Bronchial epithelial cell (primary cell): ENCODE data around the gene CRK. TPM values are rescaled to one million over a fixed set of nuclear protein-coding genes. Genes with fewer than 3 reads are reported as not detected.

Source experiments
- DNase-seq: peaks from one replicate; pipeline ENCODE4 v3.0.0-alpha.2; 2010; ENCODE audit warnings: low read depth
- FAIRE-seq: peaks from 2 replicates; lab custom pipeline; 2011; peaks lifted over from hg19 to GRCh38; lab: Jason Lieb, UNC
- H3K27me3 ChIP-seq: 2 replicates; pipeline ENCODE4 v1.5.1; 2011; ENCODE audit warnings: low read length; ENCODE audit not compliant: control insufficient read depth, insufficient read depth
- H3K36me3 ChIP-seq: 2 replicates; pipeline ENCODE4 v1.5.1; 2011; ENCODE audit warnings: low read length; ENCODE audit not compliant: control insufficient read depth, insufficient read depth
- H3K4me3 ChIP-seq: 2 replicates; pipeline ENCODE4 v1.5.1; 2011; ENCODE audit warnings: mild to moderate bottlenecking, low read depth, low read length, control low read depth
- CTCF ChIP-seq: IDR thresholded peaks from 2 replicates; pipeline ENCODE4 v1.5.1; 2011; ENCODE audit warnings: mild to moderate bottlenecking, moderate library complexity, low read length, control low read depth, inconsistent platforms; ENCODE audit not compliant: insufficient read depth, severe bottlenecking
- total RNA-seq: library from RNA; depleted of rRNA; stranded (reverse); fragments of >200 nt; gene quantifications from 2 replicates; pipeline ENCODE4 v1.2.1, GENCODE V29; 2014

CRK gene
- total RNA-seq, 1 donor from 2014 or later: 152 TPM

- no peak overlapping the region for H3K4me3 ChIP-seq
- no peaks in the 10 kb centered on the region for H3K27me3 ChIP-seq
- DNase-seq: no peak
- peaks cover 38% of the 10 kb centered on the region for H3K36me3 ChIP-seq
- TF ChIP-seq CTCF: no peak
- no peak for FAIRE-seq
These were observed 12.0 kb upstream of the CRK start for GRCh38 chr17:1467898-1468492.

- no peak for TF ChIP-seq CTCF
- H3K36me3 ChIP-seq: peaks cover 39% of the 10 kb centered on the region
These were observed 11.2 kb upstream of the CRK start for GRCh38 chr17:1467258-1467657.

DNA sequence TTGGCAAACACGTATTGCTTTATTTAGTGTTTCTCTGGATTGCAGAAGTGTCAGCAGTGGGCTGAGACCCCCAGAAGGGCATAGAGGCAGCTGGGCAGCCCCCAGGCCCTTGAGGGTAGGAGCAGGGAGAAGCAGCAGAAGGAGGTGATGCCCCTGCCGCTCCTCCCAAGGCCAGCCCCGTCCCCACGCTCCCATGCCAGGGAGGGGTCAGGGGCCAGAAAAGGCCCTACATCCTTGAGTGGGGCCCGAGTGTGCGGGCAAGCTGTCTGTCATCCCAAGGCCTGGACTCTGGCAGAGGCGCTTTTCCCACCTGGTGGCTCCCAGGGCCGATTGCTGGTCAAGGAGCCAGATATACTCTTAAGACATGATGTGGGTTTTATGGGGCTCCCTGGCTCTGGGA lies 8.2 kb upstream of the CRK start:
- Histone ChIP-seq H3K36me3 (peaks cover 21% of the 10 kb centered on the region), H3K27me3 (no peaks in the 10 kb centered on the region), H3K4me3 (no peak overlapping the region)
- DNase-seq (no peak), FAIRE-seq (no peak)
- no peak for TF ChIP-seq CTCF

More at GRCh38 chr17:1467258-1467657, 11.2 kb upstream of the CRK start:
- Histone ChIP-seq H3K4me3 (no peak overlapping the region), H3K27me3 (no peaks in the 10 kb centered on the region)
- no peak for FAIRE-seq
- no peak for DNase-seq

DNA sequence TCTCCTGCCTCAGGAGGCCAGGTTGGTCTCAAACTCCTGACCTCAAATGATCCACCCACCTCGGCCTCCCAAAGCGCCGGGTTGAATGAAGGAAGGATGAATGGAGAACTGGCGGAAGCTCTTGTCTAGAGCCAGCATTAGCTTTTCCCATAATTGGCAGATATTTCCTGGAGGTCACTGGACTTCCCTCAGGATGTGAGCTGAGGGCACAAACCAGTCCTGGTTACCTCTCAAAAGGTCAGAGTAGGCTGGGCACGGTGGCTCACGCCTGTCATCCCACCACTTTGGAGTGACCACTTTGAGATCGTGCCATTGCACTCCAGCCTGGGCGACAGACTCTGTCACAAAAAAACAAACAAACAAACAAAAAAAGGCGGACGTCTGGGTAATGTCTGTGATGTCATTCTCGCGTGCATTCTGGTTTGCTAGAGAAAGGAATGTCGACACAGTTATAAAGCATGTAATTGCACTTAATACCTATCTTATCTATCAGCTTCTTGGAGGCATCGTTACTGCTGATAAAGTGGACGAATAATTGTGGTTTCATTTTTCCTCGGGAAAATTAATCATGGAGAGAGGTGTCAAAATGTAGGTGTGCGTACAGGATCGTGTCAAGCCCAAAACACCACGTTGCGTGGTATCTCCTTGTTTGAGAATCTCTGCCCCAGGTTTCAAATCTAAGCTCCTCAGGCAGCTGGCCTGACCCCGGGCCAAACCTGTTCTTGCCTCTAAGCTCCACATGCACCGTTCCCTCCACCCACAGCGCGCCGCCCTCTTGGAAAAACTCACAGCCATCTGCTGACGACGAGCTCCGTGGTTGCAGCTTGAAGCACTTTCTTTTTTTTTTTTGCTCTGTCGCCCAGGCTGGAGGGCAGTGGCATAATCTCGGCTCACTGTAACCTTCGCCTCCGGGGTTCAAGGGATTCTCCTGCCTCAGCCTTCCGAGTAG lies 6.4 kb upstream of the CRK start:
- Histone ChIP-seq H3K4me3 (no peak overlapping the region), H3K36me3 (peaks cover 10% of the 10 kb centered on the region), H3K27me3 (no peaks in the 10 kb centered on the region)
- DNase-seq (no peak), FAIRE-seq (peak; percentile 77)
- no peak for TF ChIP-seq CTCF

- Histone ChIP-seq H3K4me3 (no peak overlapping the region), H3K27me3 (no peaks in the 10 kb centered on the region), H3K36me3 (peaks cover 4% of the 10 kb centered on the region)
- FAIRE-seq: no peak
- no peak for DNase-seq
- no peak for TF ChIP-seq CTCF
These were observed 5.3 kb upstream of the CRK start for GRCh38 chr17:1461198-1461944.
